Central memory CD8-positive, alpha-beta T cell (primary cell): ENCODE data around the gene CSNK2A3.

Experiments
- ATAC-seq: fragments of 150-1000 bp; cut with Tn5 transposase; replicated peaks from 2 replicates; pipeline ENCODE4 v1.10.0; 2022; ENCODE audit warnings: mild to moderate bottlenecking, moderate FRiP score, moderate number of reproducible peaks; ENCODE audit not compliant: poor library complexity, severe bottlenecking; ENCODE audit errors: extremely low read depth
- DNase-seq, 2 donors: peaks; one replicate each; pipeline ENCODE4 v3.0.0; 2021; ENCODE audit warnings: low spot score in 2 of 2
- H3K27ac Mint-ChIP-seq: one replicate; pipeline ENCODE4 v1.8.0; 2022; ENCODE audit warnings: low read depth, mild to moderate bottlenecking, moderate library complexity, mixed read lengths
- H3K27me3 Mint-ChIP-seq: one replicate; pipeline ENCODE4 v1.8.0; 2022; ENCODE audit warnings: mixed read lengths
- H3K36me3 Mint-ChIP-seq: one replicate; pipeline ENCODE4 v1.8.0; 2022; ENCODE audit warnings: mild to moderate bottlenecking, moderate library complexity, mixed read lengths; ENCODE audit not compliant: insufficient read depth
- H3K4me1 Mint-ChIP-seq: one replicate; pipeline ENCODE4 v1.8.0; 2022; ENCODE audit warnings: mixed read lengths
- H3K4me3 Mint-ChIP-seq: one replicate; pipeline ENCODE4 v1.8.0; 2022; ENCODE audit warnings: mild to moderate bottlenecking, moderate library complexity, mixed read lengths
- H3K9me3 Mint-ChIP-seq: one replicate; pipeline ENCODE4 v1.8.0; 2022; ENCODE audit warnings: mixed read lengths

Gene CSNK2A3

DNA sequence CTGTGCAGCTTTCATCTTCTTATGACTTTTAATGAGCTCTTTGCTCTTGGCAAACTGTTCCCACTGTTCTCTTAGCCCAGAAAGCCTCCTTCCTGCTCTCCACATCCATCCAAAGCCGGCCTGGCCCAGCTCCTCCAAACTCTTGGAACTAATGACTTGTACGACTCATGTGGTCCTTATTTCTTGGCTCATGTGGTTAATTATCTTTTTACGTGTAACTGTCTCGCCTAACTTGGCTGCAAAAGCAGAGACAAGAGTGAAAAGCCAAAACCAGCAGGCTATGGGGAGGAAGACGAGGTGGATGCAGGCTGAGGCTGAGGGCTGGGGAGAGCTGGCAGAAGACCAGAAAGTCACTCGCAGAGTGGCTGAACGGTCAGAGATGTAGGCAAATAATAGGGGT, 5.5 kb downstream of the CSNK2A3 start:
- no peaks in the 10 kb centered on the region for H3K4me1 Mint-ChIP-seq
- ATAC-seq, result no peak
- H3K27ac Mint-ChIP-seq, result no peak overlapping the region
- H3K9me3 Mint-ChIP-seq, result no peaks in the 10 kb centered on the region
- H3K4me3 Mint-ChIP-seq, result no peak overlapping the region
- H3K36me3 Mint-ChIP-seq, result no peaks in the 10 kb centered on the region
- no peak for DNase-seq
- peaks cover 12% of the 10 kb centered on the region for H3K27me3 Mint-ChIP-seq

DNA sequence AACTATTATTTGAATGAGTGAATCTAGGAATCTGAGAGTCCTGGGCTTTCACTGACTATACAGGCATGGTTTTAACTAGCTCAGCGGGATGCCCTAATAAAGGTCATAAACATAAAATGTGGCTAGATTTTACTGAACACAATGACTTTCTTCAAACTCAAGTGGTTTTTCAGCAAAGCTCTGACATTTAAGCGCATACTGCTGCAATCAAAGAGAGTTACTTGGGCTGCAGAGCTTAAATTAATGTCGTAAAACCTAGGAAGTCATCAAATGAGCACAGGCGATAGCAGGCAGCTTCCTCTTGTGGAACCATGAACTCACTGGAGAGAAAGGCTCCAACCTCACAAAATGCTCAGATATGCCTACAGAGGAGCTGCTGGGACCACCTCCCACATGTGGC, 6.7 kb downstream of the CSNK2A3 start:
- Mint-ChIP-seq H3K27ac (no peak overlapping the region), H3K4me1 (no peaks in the 10 kb centered on the region), H3K36me3 (no peaks in the 10 kb centered on the region), H3K27me3 (peaks cover 12% of the 10 kb centered on the region), H3K4me3 (no peak overlapping the region), H3K9me3 (no peaks in the 10 kb centered on the region)
- ATAC-seq (no peak), DNase-seq (no peak)

DNA sequence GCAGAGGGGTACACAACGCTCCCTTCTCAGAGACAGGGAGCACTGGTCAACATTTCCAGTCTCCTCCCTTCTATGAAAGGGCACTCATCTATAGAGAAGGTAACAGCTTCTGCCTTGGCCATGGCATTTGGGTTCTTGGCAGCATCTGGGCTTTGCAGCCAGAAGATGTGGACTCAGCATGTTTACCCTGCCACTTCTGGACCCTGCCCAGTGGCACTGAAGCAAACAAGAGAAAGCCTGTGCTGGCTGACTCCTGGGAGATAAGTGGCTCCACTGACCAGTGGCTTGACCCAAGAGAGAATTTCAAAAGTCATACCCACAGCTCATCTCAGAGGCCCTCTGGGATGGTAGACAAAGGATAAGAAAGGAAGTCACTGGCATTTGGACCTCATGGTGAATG, 8.0 kb downstream of the CSNK2A3 start:
- Mint-ChIP-seq H3K27ac (no peak overlapping the region), H3K36me3 (no peaks in the 10 kb centered on the region), H3K9me3 (no peaks in the 10 kb centered on the region), H3K4me3 (no peak overlapping the region), H3K27me3 (peaks cover 12% of the 10 kb centered on the region), H3K4me1 (no peaks in the 10 kb centered on the region)
- no peak for DNase-seq
- ATAC-seq, result no peak

DNA sequence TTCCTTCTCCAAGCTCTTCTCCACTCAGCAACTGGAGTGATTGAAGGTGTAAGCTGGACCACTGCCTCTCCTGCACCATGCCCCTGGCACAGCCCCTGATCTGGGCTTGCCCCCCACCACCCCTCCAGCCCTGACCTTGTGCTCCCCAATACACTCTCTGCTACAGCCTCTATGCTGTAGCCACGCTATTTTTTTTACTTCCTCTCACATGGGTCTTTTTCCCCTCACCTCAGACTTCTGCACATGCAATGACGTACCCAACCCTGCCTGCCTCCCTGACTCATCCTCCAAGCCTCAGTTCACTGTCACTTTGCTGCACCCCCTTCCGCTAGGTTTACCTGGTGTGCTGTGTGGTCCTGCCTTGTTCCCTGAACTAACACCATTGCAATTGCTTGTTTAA, 9.0 kb downstream of the CSNK2A3 start:
- H3K4me1 Mint-ChIP-seq, result no peaks in the 10 kb centered on the region
- no peak for DNase-seq
- no peak overlapping the region for H3K27ac Mint-ChIP-seq
- H3K27me3 Mint-ChIP-seq, result peaks cover 22% of the 10 kb centered on the region
- ATAC-seq, result no peak
- H3K9me3 Mint-ChIP-seq, result no peaks in the 10 kb centered on the region
- H3K36me3 Mint-ChIP-seq, result no peaks in the 10 kb centered on the region
- H3K4me3 Mint-ChIP-seq, result no peak overlapping the region

DNA sequence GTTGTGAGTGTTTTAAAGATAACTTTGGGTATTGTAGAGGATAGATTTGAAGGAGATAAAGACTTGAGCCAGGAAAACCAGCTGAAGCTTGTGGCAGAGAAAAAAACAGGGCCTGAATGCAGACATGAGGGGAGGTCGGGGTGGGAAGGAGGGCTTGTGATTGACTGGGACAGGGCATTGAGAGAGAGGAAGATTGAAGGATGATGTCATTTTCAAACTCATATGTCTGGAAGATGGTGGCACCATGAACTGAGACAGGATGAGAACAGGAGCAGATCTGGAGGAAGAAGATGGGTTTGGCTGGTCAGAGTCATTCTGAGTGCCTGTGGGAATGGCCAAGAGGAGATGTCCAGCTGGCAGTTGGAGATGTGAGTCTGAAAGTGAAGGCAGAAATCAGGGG, 14.7 kb downstream of the CSNK2A3 start:
- no peak for ATAC-seq
- H3K4me1 Mint-ChIP-seq, result peaks cover 5% of the 10 kb centered on the region
- DNase-seq, result no peak
- no peaks in the 10 kb centered on the region for H3K36me3 Mint-ChIP-seq
- H3K4me3 Mint-ChIP-seq, result no peak overlapping the region
- H3K9me3 Mint-ChIP-seq, result no peaks in the 10 kb centered on the region
- no peak overlapping the region for H3K27ac Mint-ChIP-seq
- H3K27me3 Mint-ChIP-seq, result peaks cover 35% of the 10 kb centered on the region

DNA sequence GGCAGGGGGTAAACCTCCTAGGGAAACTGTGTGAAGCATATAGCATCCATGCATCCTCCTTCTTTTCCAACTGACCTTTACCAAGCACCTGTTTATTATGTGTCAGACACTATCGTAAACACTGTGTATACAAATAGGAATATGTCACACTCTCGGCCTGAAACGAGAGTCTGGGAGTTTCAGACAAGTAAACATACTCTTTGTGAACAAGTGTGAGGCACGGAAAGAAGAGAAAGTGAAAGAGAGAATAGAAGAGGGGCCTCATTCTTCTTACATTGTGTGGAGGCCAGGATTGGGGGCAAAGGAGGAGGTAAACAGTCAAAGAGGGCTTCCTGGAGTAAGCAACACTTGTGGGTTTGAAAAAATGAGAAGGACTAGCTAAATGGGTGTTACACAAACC, 16.4 kb downstream of the CSNK2A3 start:
- no peak for ATAC-seq

DNA sequence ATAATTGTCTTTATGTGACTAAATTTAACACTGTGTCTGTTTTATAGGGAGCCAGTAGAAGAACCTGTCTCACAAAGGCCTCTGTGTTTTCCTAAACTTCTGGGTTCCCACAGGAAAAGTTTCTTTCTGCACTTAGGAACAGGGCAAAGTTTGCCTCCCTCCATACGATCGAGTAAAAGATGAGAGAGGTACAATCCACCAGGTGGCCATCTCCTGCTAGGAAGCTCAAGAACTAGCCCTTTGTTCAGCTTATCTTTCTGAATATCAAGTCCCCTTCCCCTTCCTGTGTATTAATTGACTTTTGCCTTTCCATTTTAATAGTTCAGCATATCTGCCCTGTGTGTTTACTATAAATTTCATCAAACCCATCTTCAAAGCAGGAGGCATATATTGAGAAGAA, 18.0 kb downstream of the CSNK2A3 start:
- no peak for DNase-seq
- Mint-ChIP-seq H3K9me3 (no peaks in the 10 kb centered on the region), H3K4me3 (no peak overlapping the region), H3K36me3 (no peaks in the 10 kb centered on the region), H3K4me1 (peaks cover 5% of the 10 kb centered on the region), H3K27me3 (peaks cover 35% of the 10 kb centered on the region), H3K27ac (no peak overlapping the region)
- no peak for ATAC-seq

More for the DNA sequence above, 16.4 kb downstream of the CSNK2A3 start:
- Mint-ChIP-seq H3K4me1 (peaks cover 5% of the 10 kb centered on the region), H3K27ac (no peak overlapping the region), H3K9me3 (no peaks in the 10 kb centered on the region), H3K36me3 (no peaks in the 10 kb centered on the region), H3K27me3 (peaks cover 35% of the 10 kb centered on the region), H3K4me3 (no peak overlapping the region)
- DNase-seq, result no peak

DNA sequence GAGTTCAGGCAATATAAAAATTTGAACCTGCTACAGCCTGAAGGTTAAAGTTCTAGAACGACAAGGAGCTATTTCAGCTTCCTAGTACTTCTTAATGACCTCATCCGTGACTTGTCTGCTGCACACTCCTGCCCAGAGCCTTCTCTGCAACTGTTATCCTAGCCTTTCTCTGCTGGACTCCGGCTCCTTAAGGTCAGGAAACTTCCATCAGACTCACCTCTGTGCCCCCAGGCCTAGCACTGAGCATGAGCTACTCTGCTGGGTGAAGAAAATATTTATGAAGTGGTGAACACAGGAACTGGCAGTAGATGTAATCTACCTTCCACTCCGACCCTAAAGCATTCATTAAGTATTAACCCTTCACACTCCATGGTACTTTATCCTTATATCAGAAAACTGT, 18.4 kb downstream of the CSNK2A3 start:
- ATAC-seq (no peak), DNase-seq (no peak)
- no peaks in the 10 kb centered on the region for H3K9me3 Mint-ChIP-seq
- no peak overlapping the region for H3K4me3 Mint-ChIP-seq
- H3K27ac Mint-ChIP-seq, result no peak overlapping the region
- H3K27me3 Mint-ChIP-seq, result peaks cover 31% of the 10 kb centered on the region
- peaks cover 5% of the 10 kb centered on the region for H3K4me1 Mint-ChIP-seq
- H3K36me3 Mint-ChIP-seq, result no peaks in the 10 kb centered on the region

DNA sequence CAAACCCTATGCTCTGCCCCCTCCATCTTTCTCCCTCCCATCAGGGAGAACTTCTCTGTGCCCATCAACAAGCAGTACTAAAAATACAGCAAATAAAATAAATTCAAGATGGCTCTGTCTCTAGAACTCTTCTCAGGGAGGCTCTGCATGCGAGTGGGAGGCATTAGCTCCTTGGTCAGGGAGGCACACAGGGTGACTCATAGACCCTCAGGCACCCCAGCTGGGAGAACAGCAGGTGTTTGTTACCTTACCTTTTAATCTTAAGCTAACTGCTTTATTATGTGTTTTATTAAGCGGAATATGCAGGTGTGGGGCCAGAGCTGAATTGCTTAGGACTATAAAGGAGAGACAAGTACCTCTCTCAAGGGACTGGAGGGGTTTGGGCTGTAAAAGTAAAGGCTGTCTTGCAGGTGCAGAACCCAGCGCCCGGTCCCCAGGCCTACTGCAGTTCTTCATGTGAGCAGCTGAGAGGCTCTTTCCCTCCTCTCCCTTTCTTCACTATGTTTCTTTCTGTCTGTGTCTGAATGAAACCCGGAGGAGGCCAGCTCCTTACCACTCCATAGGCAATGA, 20.8 kb downstream of the CSNK2A3 start:
- peaks cover 5% of the 10 kb centered on the region for H3K4me1 Mint-ChIP-seq
- no peak overlapping the region for H3K27ac Mint-ChIP-seq
- H3K4me3 Mint-ChIP-seq, result no peak overlapping the region
- no peak for ATAC-seq
- no peaks in the 10 kb centered on the region for H3K36me3 Mint-ChIP-seq
- H3K9me3 Mint-ChIP-seq, result no peaks in the 10 kb centered on the region
- peaks cover 7% of the 10 kb centered on the region for H3K27me3 Mint-ChIP-seq
- DNase-seq, result no peak

DNA sequence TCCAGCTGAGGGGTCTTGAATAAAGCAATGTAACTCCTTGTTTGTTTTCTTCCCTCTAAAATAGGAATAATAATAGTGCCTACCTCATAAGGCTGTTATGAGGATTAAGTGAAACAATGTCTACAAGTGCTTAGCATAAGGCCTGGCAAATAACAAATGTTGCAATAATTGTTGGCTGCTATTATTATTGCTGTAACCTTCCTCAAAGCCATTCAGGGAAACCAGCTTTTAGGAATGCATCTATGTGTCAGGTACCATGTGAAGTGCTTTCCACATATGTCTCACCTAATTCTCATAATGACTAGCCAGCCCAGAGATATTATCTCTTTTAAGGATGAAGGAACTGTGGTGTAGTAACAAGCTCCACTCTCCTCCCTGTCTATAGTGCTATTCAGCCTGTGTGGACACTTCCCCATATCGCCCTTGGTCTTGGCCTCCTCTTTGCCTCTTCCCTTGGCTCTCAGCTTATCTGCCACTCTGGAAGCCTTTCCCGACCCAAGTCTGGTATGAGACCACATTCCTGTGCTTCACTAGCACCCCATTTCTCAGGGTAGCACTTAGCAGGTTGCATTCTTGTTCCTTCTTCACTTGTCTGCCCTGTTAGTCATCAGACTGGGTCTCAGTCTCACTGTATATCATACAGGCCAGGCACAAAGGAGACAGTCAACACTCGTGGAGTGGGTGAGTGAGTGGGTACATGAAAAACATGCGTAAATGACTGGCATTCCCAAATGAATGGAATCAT, 23.8 kb downstream of the CSNK2A3 start:
- H3K4me1 Mint-ChIP-seq, result no peaks in the 10 kb centered on the region
- H3K27me3 Mint-ChIP-seq, result peaks cover 8% of the 10 kb centered on the region
- ATAC-seq (no peak), DNase-seq (no peak)
- no peaks in the 10 kb centered on the region for H3K36me3 Mint-ChIP-seq
- no peak overlapping the region for H3K27ac Mint-ChIP-seq
- H3K9me3 Mint-ChIP-seq, result no peaks in the 10 kb centered on the region
- no peak overlapping the region for H3K4me3 Mint-ChIP-seq

DNA sequence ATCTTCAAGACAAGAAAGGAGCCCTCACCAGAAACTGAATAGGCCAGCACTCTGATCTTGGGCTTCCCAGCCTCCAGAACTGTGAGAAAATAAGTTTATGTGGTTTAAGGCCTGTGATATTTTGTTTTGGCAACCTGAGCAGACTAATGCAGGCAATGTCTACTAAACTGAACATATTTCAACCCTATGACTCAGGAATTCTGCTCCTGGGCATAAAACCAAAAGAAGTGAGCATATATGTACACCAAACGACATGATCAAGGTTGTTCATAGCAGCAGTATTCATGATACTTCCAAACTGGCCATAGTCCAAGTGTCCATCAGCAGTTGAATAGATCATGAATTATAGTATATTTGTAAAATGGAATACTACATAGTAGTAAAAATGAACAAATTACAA, 29.0 kb downstream of the CSNK2A3 start:
- ATAC-seq, result no peak
- Mint-ChIP-seq H3K27me3 (peaks cover 20% of the 10 kb centered on the region), H3K27ac (no peak overlapping the region), H3K36me3 (no peaks in the 10 kb centered on the region), H3K4me1 (no peaks in the 10 kb centered on the region), H3K4me3 (no peak overlapping the region), H3K9me3 (no peaks in the 10 kb centered on the region)
- no peak for DNase-seq

DNA sequence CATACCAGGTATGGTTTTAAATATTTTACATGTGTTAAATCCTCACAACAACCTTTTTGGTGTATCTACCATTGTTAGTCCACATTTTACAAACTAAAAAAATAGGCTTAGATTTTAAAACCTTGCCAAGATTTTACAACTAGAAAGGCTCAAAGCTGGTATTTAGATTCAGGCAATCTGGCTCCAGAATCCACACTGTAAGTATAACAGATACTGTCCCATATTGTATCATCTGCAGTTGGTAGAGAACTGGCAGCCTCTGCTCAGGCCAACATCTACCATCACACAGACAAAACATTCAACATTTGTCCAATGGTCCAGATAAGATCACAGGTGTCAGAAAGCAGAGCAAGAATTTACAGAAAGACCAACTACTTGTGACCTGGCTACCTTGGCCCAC, 30.9 kb downstream of the CSNK2A3 start:
- Mint-ChIP-seq H3K4me1 (no peaks in the 10 kb centered on the region), H3K9me3 (no peaks in the 10 kb centered on the region), H3K36me3 (no peaks in the 10 kb centered on the region), H3K27ac (no peak overlapping the region), H3K27me3 (peaks cover 20% of the 10 kb centered on the region), H3K4me3 (no peak overlapping the region)
- DNase-seq (no peak), ATAC-seq (no peak)

DNA sequence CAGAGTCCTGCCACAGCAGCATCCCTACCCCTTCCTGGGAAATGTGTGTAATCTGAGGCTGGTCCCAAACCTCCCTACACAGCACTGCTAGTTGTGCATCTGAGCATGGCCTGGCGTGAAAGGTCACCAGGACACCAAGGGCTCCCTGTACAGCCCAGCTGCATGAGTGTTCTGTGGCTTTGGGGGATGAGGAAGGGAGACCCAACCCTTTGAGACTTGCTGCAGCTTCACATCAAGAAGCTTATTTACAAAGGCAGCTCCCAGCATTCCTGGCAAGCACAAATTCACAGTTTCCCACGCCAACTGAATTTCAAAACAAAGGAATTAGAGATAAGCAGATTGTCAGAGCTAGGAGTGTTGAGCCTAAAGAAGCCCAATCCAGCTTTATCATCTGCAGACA, 32.2 kb downstream of the CSNK2A3 start:
- Mint-ChIP-seq H3K4me3 (no peak overlapping the region), H3K36me3 (no peaks in the 10 kb centered on the region), H3K27me3 (peaks cover 20% of the 10 kb centered on the region), H3K4me1 (no peaks in the 10 kb centered on the region), H3K27ac (no peak overlapping the region), H3K9me3 (no peaks in the 10 kb centered on the region)
- DNase-seq (no peak), ATAC-seq (no peak)
